Nephron progenitor cell (in vitro differentiated cells): ENCODE measurements around the gene SPON1.

ENCODE experiments used
- DNase-seq: peaks from one replicate; pipeline ENCODE4 v3.0.0; 2021
- H3K27ac Mint-ChIP-seq: 2 replicates; pipeline ENCODE4 v1.8.0; 2021; ENCODE audit warnings: mild to moderate bottlenecking, moderate library complexity, mixed read lengths
- H3K27me3 Mint-ChIP-seq: 2 replicates; pipeline ENCODE4 v1.8.0; 2021; ENCODE audit warnings: mild to moderate bottlenecking, low read depth, mixed read lengths; ENCODE audit not compliant: poor library complexity
- H3K36me3 Mint-ChIP-seq: 2 replicates; pipeline ENCODE4 v1.8.0; 2021; ENCODE audit warnings: low read depth, mixed read lengths
- H3K4me1 Mint-ChIP-seq: 2 replicates; pipeline ENCODE4 v1.8.0; 2021; ENCODE audit warnings: mixed read lengths
- H3K4me3 Mint-ChIP-seq: 2 replicates; pipeline ENCODE4 v1.8.0; 2021; ENCODE audit warnings: mild to moderate bottlenecking, moderate library complexity, mixed read lengths
- H3K9me3 Mint-ChIP-seq: 2 replicates; pipeline ENCODE4 v1.8.0; 2021; ENCODE audit warnings: mild to moderate bottlenecking, moderate library complexity, mixed read lengths
- TF ChIP-seq, protein P1 (sequence below): fragments of 200-600 bp; sonication (generic); IDR thresholded peaks from 2 replicates; pipeline ENCODE4 v1.5.0; 2021; ENCODE audit warnings: antibody characterized with exemption

The SPON1 gene

DNA sequence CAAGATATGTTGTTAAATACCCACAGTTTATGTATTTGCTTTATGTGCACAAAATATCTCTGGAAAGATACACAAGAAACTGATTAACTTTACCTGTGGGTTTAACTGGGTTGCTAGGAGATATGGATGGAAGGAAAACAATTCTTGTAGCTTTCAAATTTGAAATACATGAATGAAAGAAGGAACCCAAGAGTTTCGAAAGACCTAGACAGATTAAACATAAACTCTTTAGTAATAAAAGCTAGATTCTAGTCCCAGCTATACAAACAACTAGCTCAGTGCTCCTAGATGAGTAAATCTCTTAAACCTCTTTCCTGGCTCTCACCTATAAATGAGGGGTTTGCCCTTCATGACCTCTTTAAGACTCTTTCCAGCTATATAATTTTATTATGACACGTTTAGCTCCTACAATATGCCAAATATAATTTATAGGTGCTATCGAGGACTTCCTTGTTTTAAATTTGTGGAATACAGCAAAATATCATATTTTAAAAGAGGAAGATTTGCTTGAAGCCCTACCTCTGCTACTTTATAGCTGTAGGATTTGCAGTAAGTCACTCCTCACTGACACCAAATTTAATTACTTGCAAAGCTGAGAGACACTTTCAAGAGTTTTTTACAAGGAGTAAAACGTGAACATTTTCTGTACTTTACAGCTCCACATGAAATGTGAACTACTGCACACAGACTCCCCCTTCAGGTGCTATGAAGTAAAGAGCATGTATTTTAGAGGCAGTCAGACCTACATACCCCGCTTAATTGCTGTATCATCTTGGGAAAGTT lies 345.8 kb downstream of the SPON1 start:
- H3K27ac Mint-ChIP-seq = no peak overlapping the region
- no peak overlapping the region for H3K4me3 Mint-ChIP-seq
- peaks cover 13% of the 10 kb centered on the region for H3K4me1 Mint-ChIP-seq
- no peaks in the 10 kb centered on the region for H3K36me3 Mint-ChIP-seq
- H3K27me3 Mint-ChIP-seq = no peaks in the 10 kb centered on the region
- no peaks in the 10 kb centered on the region for H3K9me3 Mint-ChIP-seq
- DNase-seq = no peak
- TF ChIP-seq, protein P1, sequence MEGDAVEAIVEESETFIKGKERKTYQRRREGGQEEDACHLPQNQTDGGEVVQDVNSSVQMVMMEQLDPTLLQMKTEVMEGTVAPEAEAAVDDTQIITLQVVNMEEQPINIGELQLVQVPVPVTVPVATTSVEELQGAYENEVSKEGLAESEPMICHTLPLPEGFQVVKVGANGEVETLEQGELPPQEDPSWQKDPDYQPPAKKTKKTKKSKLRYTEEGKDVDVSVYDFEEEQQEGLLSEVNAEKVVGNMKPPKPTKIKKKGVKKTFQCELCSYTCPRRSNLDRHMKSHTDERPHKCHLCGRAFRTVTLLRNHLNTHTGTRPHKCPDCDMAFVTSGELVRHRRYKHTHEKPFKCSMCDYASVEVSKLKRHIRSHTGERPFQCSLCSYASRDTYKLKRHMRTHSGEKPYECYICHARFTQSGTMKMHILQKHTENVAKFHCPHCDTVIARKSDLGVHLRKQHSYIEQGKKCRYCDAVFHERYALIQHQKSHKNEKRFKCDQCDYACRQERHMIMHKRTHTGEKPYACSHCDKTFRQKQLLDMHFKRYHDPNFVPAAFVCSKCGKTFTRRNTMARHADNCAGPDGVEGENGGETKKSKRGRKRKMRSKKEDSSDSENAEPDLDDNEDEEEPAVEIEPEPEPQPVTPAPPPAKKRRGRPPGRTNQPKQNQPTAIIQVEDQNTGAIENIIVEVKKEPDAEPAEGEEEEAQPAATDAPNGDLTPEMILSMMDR = peak; percentile 60

DNA sequence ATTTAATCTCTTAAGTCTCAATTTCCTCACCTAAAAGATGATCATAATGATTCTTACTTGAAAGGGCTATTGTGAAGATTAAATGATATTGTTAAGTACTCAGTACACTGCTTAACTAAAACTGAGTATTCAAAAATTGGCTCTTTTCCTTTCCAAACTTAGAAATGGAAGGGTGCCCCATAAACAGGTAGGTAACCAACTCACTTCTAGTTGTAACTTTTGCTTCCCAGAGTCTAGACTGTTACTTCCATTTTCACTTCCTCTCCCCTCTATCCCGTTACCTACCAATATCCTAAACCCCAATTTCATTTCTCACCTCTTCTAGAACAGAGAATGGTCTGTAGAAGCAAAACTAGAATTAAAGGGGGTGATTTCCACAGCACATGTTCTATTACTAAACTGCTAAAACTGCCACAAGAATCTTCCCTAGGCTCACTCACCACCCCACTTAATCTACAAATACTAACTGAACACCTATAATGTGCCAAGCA lies 346.4 kb downstream of the SPON1 start:
- no peaks in the 10 kb centered on the region for H3K27me3 Mint-ChIP-seq
- no peak for DNase-seq
- no peaks in the 10 kb centered on the region for H3K36me3 Mint-ChIP-seq
- H3K4me1 Mint-ChIP-seq = peaks cover 17% of the 10 kb centered on the region
- H3K4me3 Mint-ChIP-seq = no peak overlapping the region
- no peaks in the 10 kb centered on the region for H3K9me3 Mint-ChIP-seq
- TF ChIP-seq, protein P1 = no peak
- no peak overlapping the region for H3K27ac Mint-ChIP-seq

DNA sequence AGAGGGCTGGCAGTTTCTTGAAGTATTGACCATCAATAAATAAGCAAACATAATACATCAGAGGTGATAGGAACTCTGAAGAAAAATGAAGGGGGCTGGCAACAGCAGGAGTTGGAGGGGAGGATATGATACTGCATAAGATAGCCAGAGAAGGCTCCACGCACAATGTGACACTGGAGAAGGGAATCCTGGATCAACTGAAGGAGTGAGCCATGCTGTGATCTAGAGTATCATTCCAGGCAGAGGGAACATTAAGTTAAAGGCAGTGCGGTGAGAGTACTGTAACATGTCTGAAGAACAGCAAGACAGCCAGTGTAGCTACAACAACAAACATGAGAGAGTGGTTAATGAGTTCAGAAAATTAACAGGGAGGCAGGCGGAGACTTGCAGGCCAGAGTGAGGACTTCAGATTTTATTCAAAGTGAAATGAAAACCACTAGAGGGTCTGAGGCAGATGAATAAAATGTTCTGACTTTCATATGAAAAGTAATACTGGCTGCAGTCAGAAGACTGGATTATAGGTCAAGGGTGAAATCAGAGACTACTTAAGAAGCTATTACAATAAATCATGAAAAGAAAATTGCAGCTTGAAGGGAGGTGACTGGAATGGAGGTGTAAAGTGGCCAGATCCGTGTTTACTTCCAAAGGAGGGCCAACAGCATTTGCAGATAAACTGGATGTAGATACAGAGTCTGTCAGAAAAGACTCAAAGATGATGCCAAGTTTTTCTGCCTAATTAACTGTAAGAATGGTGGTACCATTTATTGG lies 347.1 kb downstream of the SPON1 start:
- Mint-ChIP-seq H3K4me1 (peaks cover 17% of the 10 kb centered on the region), H3K4me3 (no peak overlapping the region), H3K27me3 (no peaks in the 10 kb centered on the region), H3K9me3 (no peaks in the 10 kb centered on the region), H3K36me3 (no peaks in the 10 kb centered on the region), H3K27ac (no peak overlapping the region)
- TF ChIP-seq, protein P1 = no peak
- no peak for DNase-seq

GRCh38 chr11:14310679-14311078 lies 348.2 kb downstream of the SPON1 start:
- no peak overlapping the region for H3K4me3 Mint-ChIP-seq
- no peak for DNase-seq
- TF ChIP-seq, protein P1 = no peak
- H3K27ac Mint-ChIP-seq = no peak overlapping the region
- H3K9me3 Mint-ChIP-seq = no peaks in the 10 kb centered on the region
- no peaks in the 10 kb centered on the region for H3K27me3 Mint-ChIP-seq
- no peaks in the 10 kb centered on the region for H3K36me3 Mint-ChIP-seq
- peaks cover 14% of the 10 kb centered on the region for H3K4me1 Mint-ChIP-seq

DNA sequence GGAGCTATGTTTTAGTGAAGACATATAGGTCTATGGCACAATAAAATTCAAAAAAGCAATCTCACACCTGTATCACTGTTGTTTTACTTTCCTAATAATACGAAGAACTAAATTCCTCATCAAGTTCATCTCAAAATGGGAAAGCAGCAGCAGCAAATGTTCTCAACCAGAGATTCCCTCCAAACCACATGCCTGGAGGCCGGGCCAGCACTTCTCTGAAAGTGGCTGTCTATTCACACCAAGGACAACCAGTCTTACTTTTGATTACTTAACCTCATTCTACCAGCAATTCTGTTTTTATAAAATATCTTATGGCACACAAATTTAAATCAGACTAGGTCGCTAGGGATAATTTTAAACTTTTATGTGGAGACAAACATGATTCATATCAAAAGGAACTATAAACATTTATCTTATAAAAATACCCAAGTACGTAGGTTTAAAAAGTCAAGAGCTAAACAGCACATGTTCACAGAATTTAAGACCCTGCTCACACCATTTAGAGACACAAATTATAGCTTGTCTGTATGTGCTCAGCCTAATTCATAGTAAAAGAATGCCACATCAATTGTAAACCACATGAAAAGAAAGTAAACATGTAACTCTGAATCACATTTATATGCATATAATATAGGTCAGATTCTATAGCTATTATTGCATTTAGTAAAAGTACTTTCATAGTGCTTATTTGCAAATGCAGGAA lies 350.4 kb downstream of the SPON1 start:
- Mint-ChIP-seq H3K4me3 (no peak overlapping the region), H3K27ac (no peak overlapping the region), H3K4me1 (peaks cover 5% of the 10 kb centered on the region), H3K9me3 (no peaks in the 10 kb centered on the region), H3K36me3 (no peaks in the 10 kb centered on the region), H3K27me3 (no peaks in the 10 kb centered on the region)
- TF ChIP-seq, protein P1 = no peak
- DNase-seq = no peak
